ENCODE data around the gene PABPC3. TPM values are rescaled to one million over a fixed set of nuclear protein-coding genes. Genes with fewer than 3 reads are reported as not detected.

Gene PABPC3
- total and polyA plus RNA-seq, 10 of the 15 experiments (the other 5 are each of a cell fraction or from before 2014, with no cell fraction given) = 0.04 to 0.87 (median 0.28) TPM

GRCh38 chr13:25132751-25133390 is 36.9 kb downstream of the PABPC3 start:
- Histone ChIP-seq H3K27ac (ENCODE audit: control insufficient read depth, insufficient read depth) (no peak overlapping the region), H2AFZ (ENCODE audit: control insufficient read depth, low read depth, low read length) (no peak overlapping the region), H4K20me1 (ENCODE audit: control insufficient read depth, insufficient read depth) (no peaks in the 10 kb centered on the region), H3K27me3 (replicated peaks in 1 of 2; ENCODE audit: control insufficient read depth in 2 of 2, insufficient read depth in 2 of 2, low read length in 1 of 2) (no peaks in the 10 kb centered on the region; a peak in 2 of 4 replicates), H3K79me2 (ENCODE audit: control insufficient read depth, insufficient read depth, low read length) (no peaks in the 10 kb centered on the region), H3K9ac (ENCODE audit: control insufficient read depth, insufficient read depth, low read length) (no peak overlapping the region), H3K4me3 (no peak overlapping the region), H3K9me3 (replicated peaks; ENCODE audit: control insufficient read depth, insufficient read depth, low read length) (no peaks in the 10 kb centered on the region), H3K36me3 (ENCODE audit: control insufficient read depth in 2 of 2, insufficient read depth in 2 of 2, low read length in 1 of 2) (no peaks in the 10 kb centered on the region), H3K4me2 (ENCODE audit: control insufficient read depth, insufficient read depth) (no peak overlapping the region), H3K4me1 (ENCODE audit: control insufficient read depth, insufficient read depth, low read length) (no peaks in the 10 kb centered on the region)
- ATAC-seq (no peak), FAIRE-seq (no peak), DNase-seq (ENCODE audit: low read depth, low spot score) (no peak)
- TF ChIP-seq USF2 (IDR thresholded peaks at IDR 0.05; ENCODE audit: borderline replicate concordance, low read depth, low read length) (no peak), EED (IDR thresholded peaks at IDR 0.05; ENCODE audit: low read depth) (no peak), ELK1 (IDR thresholded peaks at IDR 0.05; ENCODE audit: low read depth, low read length) (no peak), EZH2 (IDR thresholded peaks at IDR 0.05; ENCODE audit: borderline replicate concordance, control insufficient read depth, low read depth, low read length) (no peak)
- in situ Hi-C loops (cut with MboI) = no loop called here
- ChIA-PET POLR2A (no interaction called here), RAD21 (ENCODE audit: unreplicated experiment) (interaction anchor here (0.7 kb wide), 1 partner anchor 12 kb away, joined by 3 read pairs; no protein-coding TSS in a partner anchor), SMC1A (ENCODE audit: uncharacterized antibody, unreplicated experiment) (no interaction called here), CTCF (no interaction called here)
- whole genome bisulfite sequencing (ENCODE audit: insufficient coverage, insufficient replicate concordance, low lambda C conversion rate, missing lambda C conversion rate) = 55% methylated on average over 5 of the region's 5 CpGs
- intact Hi-C loops (cut with micrococcal nuclease; ENCODE audit: unreplicated experiment) = no loop called here
- no TSS peak for BruUV-seq (replicated peaks)

- intact Hi-C loops (cut with micrococcal nuclease; ENCODE audit: unreplicated experiment) = no loop called here
- Histone ChIP-seq H4K20me1 (ENCODE audit: control insufficient read depth, insufficient read depth) (no peaks in the 10 kb centered on the region), H3K9ac (ENCODE audit: control insufficient read depth, insufficient read depth, low read length) (no peak overlapping the region), H3K4me1 (ENCODE audit: control insufficient read depth, insufficient read depth, low read length) (no peaks in the 10 kb centered on the region), H2AFZ (ENCODE audit: control insufficient read depth, low read depth, low read length) (no peak overlapping the region), H3K36me3 (ENCODE audit: control insufficient read depth in 2 of 2, insufficient read depth in 2 of 2, low read length in 1 of 2) (no peaks in the 10 kb centered on the region), H3K9me3 (replicated peaks; ENCODE audit: control insufficient read depth, insufficient read depth, low read length) (no peaks in the 10 kb centered on the region), H3K4me2 (ENCODE audit: control insufficient read depth, insufficient read depth) (no peak overlapping the region), H3K27me3 (replicated peaks in 1 of 2; ENCODE audit: control insufficient read depth in 2 of 2, insufficient read depth in 2 of 2, low read length in 1 of 2) (no peaks in the 10 kb centered on the region; a peak in 2 of 4 replicates), H3K27ac (ENCODE audit: control insufficient read depth, insufficient read depth) (no peak overlapping the region), H3K4me3 (no peak overlapping the region), H3K79me2 (ENCODE audit: control insufficient read depth, insufficient read depth, low read length) (no peaks in the 10 kb centered on the region)
- no peak for ATAC-seq
- CTCF ChIA-PET = no interaction called here
- DNase-seq (ENCODE audit: low read depth, low spot score) = no peak
- FAIRE-seq = no peak
- POLR2A ChIA-PET = no interaction called here
- BruUV-seq (replicated peaks) = no TSS peak
- RAD21 ChIA-PET (ENCODE audit: unreplicated experiment) = no interaction called here
- in situ Hi-C loops (cut with MboI) = no loop called here
- SMC1A ChIA-PET (ENCODE audit: uncharacterized antibody, unreplicated experiment) = no interaction called here
- WGBS (ENCODE audit: insufficient coverage, insufficient replicate concordance, low lambda C conversion rate, missing lambda C conversion rate) = 64% methylated on average over 4 of the region's 4 CpGs
- TF ChIP-seq YBX1 (IDR thresholded peaks at IDR 0.05) (no peak), TARDBP (IDR thresholded peaks at IDR 0.05; ENCODE audit: borderline replicate concordance) (no peak), PML (IDR thresholded peaks at IDR 0.05; ENCODE audit: low read length) (no peak), SMAD5 (IDR thresholded peaks at IDR 0.05; ENCODE audit: low read depth) (no peak), BACH1 (IDR thresholded peaks at IDR 0.05; ENCODE audit: borderline replicate concordance) (no peak), TCF7 (IDR thresholded peaks at IDR 0.05; ENCODE audit: borderline replicate concordance) (no peak), KLF5 (IDR thresholded peaks at IDR 0.05; ENCODE audit: partially characterized antibody) (no peak), BMI1 (IDR thresholded peaks at IDR 0.05; ENCODE audit: borderline replicate concordance) (no peak), PKNOX1 (IDR thresholded peaks at IDR 0.05) (no peak), SIN3A (IDR thresholded peaks at IDR 0.05; ENCODE audit: low read depth, low read length) (no peak), ELK1 (IDR thresholded peaks at IDR 0.05; ENCODE audit: low read depth, low read length) (no peak)
Measured at GRCh38 chr13:25135896-25136295, 40.0 kb downstream of the PABPC3 start.

Data from GM12878 (cell line).